HepG2 (cell line): ENCODE data around the gene DLL3. TPM values are rescaled to one million over a fixed set of nuclear protein-coding genes. Genes with fewer than 3 reads are reported as not detected.
A peak's percentile ranks its signal among the peaks of the same experiment; 100 is the strongest.

ENCODE experiments used
- ATAC-seq: fragments of 200-7000 bp; cut with Tn5 transposase; 3 replicates; pipeline ENCODE4 v1.9.1; 2020; ENCODE audit warnings: mild to moderate bottlenecking, moderate library complexity
- BruUV-seq: library from RNA; stranded (reverse); fragments of 400-500 nt; replicated peaks from 2 replicates; lab custom pipeline; 2021; lab: Mats Ljungman, UMichigan
- CTCF ChIA-PET: fragments of 300-600 bp; formaldehyde crosslinking; extraction: SDS; loops from one replicate; lab custom pipeline; 2021; ENCODE audit warnings: low total read pairs, inconsistent platforms, low intra/inter-chr PET ratio; lab: Yijun Ruan, JAX
- POLR2A ChIA-PET: fragments of 350-600 bp; sonication (Branson Sonifier 250); formaldehyde crosslinking; loops from one replicate; lab custom pipeline; 2020; ENCODE audit warnings: antibody characterized with exemption, inconsistent platforms; lab: Yijun Ruan, JAX
- DNase-seq: peaks from one replicate; pipeline ENCODE4 v3.0.0-alpha.2; 2015; ENCODE audit warnings: low spot score
- FAIRE-seq: peaks from 3 replicates; lab custom pipeline; 2011; peaks lifted over from hg19 to GRCh38; lab: Jason Lieb, UNC
- H2AFZ ChIP-seq: one replicate; pipeline ENCODE4 v1.6.1; 2011; ENCODE audit warnings: low read length, inconsistent platforms
- H3K27ac ChIP-seq: fragments of 300-600 bp; 3 replicates; pipeline ENCODE4 v1.8.0; 2011; ENCODE audit warnings: mixed run types, mild to moderate bottlenecking, mixed read lengths, low read length, inconsistent platforms; ENCODE audit not compliant: insufficient read depth; ENCODE audit errors: extremely low read length
- H3K27me3 ChIP-seq, 2 experiments: fragments of 200-600 bp in 1 of 2; 2 replicates in 1 of 2; 3 replicates in 1 of 2; pipeline versions ENCODE4 v1.6.0 to v1.8.0; 2011; ENCODE audit warnings: low read length in 2 of 2, mild to moderate bottlenecking in 2 of 2, moderate library complexity in 2 of 2, inconsistent platforms in 1 of 2; ENCODE audit not compliant: insufficient read depth in 2 of 2, control insufficient read depth in 1 of 2
- H3K36me3 ChIP-seq, 2 experiments: fragments of 200-600 bp in 1 of 2; replicated peaks in 1 of 2; 2 replicates in 1 of 2; 3 replicates in 1 of 2; pipeline versions ENCODE4 v1.5.1 to v1.8.0; 2011; ENCODE audit warnings: low read length in 2 of 2, inconsistent platforms in 1 of 2; ENCODE audit not compliant: insufficient read depth in 2 of 2, control insufficient read depth in 1 of 2
- H3K4me1 ChIP-seq: 2 replicates; pipeline ENCODE4 v1.5.1; 2012; ENCODE audit warnings: low read length, inconsistent platforms; ENCODE audit not compliant: insufficient read depth
- H3K4me2 ChIP-seq: 2 replicates; pipeline ENCODE4 v1.6.0; 2011; ENCODE audit warnings: low read depth, low read length, inconsistent platforms
- H3K4me3 ChIP-seq, 3 experiments: fragments of 200-600 bp in 1 of 3; sonication (generic), shearing (Covaris generic) in 1 of 3; replicated peaks in 1 of 3; 2 replicates each; pipeline ENCODE4 v1.5.1; 2011 to 2016; ENCODE audit warnings: low read length in 3 of 3, inconsistent platforms in 2 of 3, low read depth in 2 of 3, mild to moderate bottlenecking in 2 of 3, control low read depth in 1 of 3, mixed read lengths in 1 of 3; ENCODE audit not compliant: insufficient read depth in 1 of 3
- H3K79me2 ChIP-seq: one replicate; pipeline ENCODE4 v1.6.1; 2011; ENCODE audit warnings: low read length, inconsistent platforms; ENCODE audit not compliant: insufficient read depth
- H3K9ac ChIP-seq: 2 replicates; pipeline ENCODE4 v1.6.0; 2011; ENCODE audit warnings: mild to moderate bottlenecking, low read depth, low read length, inconsistent platforms; ENCODE audit not compliant: insufficient read depth
- H3K9me3 ChIP-seq: 2 replicates; pipeline ENCODE4 v1.5.1; 2012; ENCODE audit warnings: mild to moderate bottlenecking, low read length
- H4K20me1 ChIP-seq: 2 replicates; pipeline ENCODE4 v1.6.0; 2011; ENCODE audit warnings: inconsistent platforms, mild to moderate bottlenecking, low read length, moderate library complexity; ENCODE audit not compliant: insufficient read depth
- CCAR2 ChIP-seq: fragments of 200-400 bp; formaldehyde crosslinking; optimal IDR thresholded peaks from 2 replicates; pipeline ENCODE3; 2018; ENCODE audit warnings: low read depth, mild to moderate bottlenecking, low read length, moderate library complexity
- CTCF ChIP-seq: sonication (generic); formaldehyde crosslinking; IDR thresholded peaks from 2 replicates; pipeline ENCODE4 v1.5.0; 2020; ENCODE audit warnings: mild to moderate bottlenecking, missing genetic modification reagents, moderate library complexity
- GTF2F1 ChIP-seq: fragments of 150-350 bp; IDR thresholded peaks from 2 replicates; pipeline ENCODE4 v1.6.1; 2014; ENCODE audit warnings: low read length
- HES4 ChIP-seq: sonication (generic); formaldehyde crosslinking; IDR thresholded peaks from 2 replicates; pipeline ENCODE4 v1.9.0; 2021; ENCODE audit warnings: mild to moderate bottlenecking, missing genetic modification reagents, borderline replicate concordance
- HMG20B ChIP-seq: conservative IDR thresholded peaks from 2 replicates; pipeline ENCODE4 v1.6.1; 2016; ENCODE audit warnings: missing genetic modification reagents, missing compliant biosample characterization
- KAT2B ChIP-seq: fragments of 150-350 bp; IDR thresholded peaks from 2 replicates; pipeline ENCODE4 v1.6.1; 2014; ENCODE audit warnings: low read depth, low read length, borderline replicate concordance
- KLF15 ChIP-seq: sonication (generic); formaldehyde crosslinking; IDR thresholded peaks from 2 replicates; pipeline ENCODE4 v1.8.1; 2023; ENCODE audit warnings: borderline replicate concordance, mild to moderate bottlenecking, inconsistent platforms, missing genetic modification reagents, mixed read lengths
- MBD4 ChIP-seq: IDR thresholded peaks from 2 replicates; pipeline ENCODE4 v1.6.1; 2012; ENCODE audit warnings: low read length, inconsistent platforms, borderline replicate concordance
- TARDBP ChIP-seq: sonication (generic); formaldehyde crosslinking; IDR thresholded peaks from 2 replicates; pipeline ENCODE4 v1.8.0; 2022; ENCODE audit warnings: mild to moderate bottlenecking, missing genetic modification reagents
- ZIK1 ChIP-seq: sonication (generic); formaldehyde crosslinking; IDR thresholded peaks from 2 replicates; pipeline ENCODE4 v1.5.0; 2020; ENCODE audit warnings: mild to moderate bottlenecking, low read depth, missing genetic modification reagents, borderline replicate concordance
- ZKSCAN8 ChIP-seq: IDR thresholded peaks from 2 replicates; pipeline ENCODE4 v1.6.1; 2016; ENCODE audit warnings: borderline replicate concordance, missing genetic modification reagents, missing compliant biosample characterization
- ZNF563 ChIP-seq: sonication (generic); formaldehyde crosslinking; IDR thresholded peaks from 2 replicates; pipeline ENCODE4 v1.8.0; 2022; ENCODE audit warnings: mild to moderate bottlenecking, moderate library complexity, missing genetic modification reagents
- WGBS: methylation state at CpG from one replicate; pipeline ENCODE4 v1.1.6; 2017; ENCODE audit warnings: low lambda C conversion rate; 5-methylcytosine and 5-hydroxymethylcytosine counted together
- in situ Hi-C: cut with HindIII; loops from 2 replicates; pipeline ENCODE4 v1.10.0; 2017; ENCODE audit warnings: low pct_unique_long_range_greater_than_20kb; ENCODE audit not compliant: extremely low pct_ligation_motif_present
- intact Hi-C: fragments of 100-400 bp; cut with micrococcal nuclease; formaldehyde crosslinking; loops from one replicate; pipeline ENCODE4 v1.10.0; 2022; ENCODE audit not compliant: unreplicated experiment
- polyA plus RNA-seq, 8 experiments: library from polyadenylated mRNA; depleted of rRNA in 3 of 8; stranded (reverse) in 7 of 8; unstranded in 1 of 8; fragments of >200 nt; fragmentation: Illumina TruSeq in 4 of 8; extraction: Trizol in 4 of 8; gene quantifications; 2 replicates each; pipeline versions ENCODE4 v1.2.1 to v1.2.3, GENCODE V29; 2011 to 2016; ENCODE audit warnings: low read depth in 4 of 8, missing spikeins in 1 of 8, mixed read lengths in 1 of 8; ENCODE audit not compliant: insufficient read depth in 1 of 8
- total RNA-seq, 5 experiments: library from RNA; depleted of rRNA; stranded (reverse); fragments of >200 nt; fragmentation: Illumina TruSeq; extraction: Trizol; gene quantifications; 2 replicates each; pipeline ENCODE4 v1.2.3, GENCODE V29; 2016; ENCODE audit warnings: low read depth in 1 of 5
- TF ChIP-seq, protein P1 (sequence below): sonication (generic); formaldehyde crosslinking; IDR thresholded peaks from 2 replicates; pipeline ENCODE4 v1.4.0; 2020; ENCODE audit warnings: missing genetic modification reagents
- TF ChIP-seq, protein P2 (sequence below): sonication (generic); formaldehyde crosslinking; IDR thresholded peaks from 2 replicates; pipeline ENCODE4 v1.8.0; 2022; ENCODE audit warnings: mild to moderate bottlenecking, missing genetic modification reagents, moderate library complexity

Gene DLL3
- total and polyA plus RNA-seq, 2 of the 13 experiments (the other 11 are each of a cell fraction or from before 2014, with no cell fraction given), result 0.35 to 0.55 TPM

DNA sequence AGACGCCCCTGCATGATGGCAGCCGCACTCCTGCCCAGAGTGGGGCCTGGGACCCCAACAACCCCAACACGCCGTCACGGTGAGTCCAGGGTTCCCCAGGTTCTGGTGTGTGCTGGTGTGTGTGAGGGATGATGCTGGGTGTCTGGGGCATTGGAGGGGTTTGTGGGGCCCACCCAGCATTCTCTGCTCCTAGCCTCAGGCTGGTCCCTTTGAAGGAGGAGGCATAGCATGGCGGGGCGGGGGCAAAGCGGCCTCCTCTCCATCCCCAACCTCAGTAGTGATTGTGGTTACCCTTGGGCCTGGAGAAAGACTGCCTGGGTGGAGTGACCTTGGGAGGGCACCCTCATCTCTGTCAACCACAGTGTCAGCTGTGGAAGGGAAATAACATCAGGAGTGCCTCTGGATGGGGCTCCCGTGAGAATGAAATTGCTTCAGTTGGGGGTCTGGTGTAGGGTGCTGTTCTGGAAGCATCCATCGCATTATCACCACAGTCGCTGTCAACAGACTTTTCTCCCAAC, 25.2 kb upstream of the DLL3 start (continued):
- TF ChIP-seq, protein P1, sequence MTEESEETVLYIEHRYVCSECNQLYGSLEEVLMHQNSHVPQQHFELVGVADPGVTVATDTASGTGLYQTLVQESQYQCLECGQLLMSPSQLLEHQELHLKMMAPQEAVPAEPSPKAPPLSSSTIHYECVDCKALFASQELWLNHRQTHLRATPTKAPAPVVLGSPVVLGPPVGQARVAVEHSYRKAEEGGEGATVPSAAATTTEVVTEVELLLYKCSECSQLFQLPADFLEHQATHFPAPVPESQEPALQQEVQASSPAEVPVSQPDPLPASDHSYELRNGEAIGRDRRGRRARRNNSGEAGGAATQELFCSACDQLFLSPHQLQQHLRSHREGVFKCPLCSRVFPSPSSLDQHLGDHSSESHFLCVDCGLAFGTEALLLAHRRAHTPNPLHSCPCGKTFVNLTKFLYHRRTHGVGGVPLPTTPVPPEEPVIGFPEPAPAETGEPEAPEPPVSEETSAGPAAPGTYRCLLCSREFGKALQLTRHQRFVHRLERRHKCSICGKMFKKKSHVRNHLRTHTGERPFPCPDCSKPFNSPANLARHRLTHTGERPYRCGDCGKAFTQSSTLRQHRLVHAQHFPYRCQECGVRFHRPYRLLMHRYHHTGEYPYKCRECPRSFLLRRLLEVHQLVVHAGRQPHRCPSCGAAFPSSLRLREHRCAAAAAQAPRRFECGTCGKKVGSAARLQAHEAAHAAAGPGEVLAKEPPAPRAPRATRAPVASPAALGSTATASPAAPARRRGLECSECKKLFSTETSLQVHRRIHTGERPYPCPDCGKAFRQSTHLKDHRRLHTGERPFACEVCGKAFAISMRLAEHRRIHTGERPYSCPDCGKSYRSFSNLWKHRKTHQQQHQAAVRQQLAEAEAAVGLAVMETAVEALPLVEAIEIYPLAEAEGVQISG (CRISPR knock-in tag), result no peak
- no peak for TF ChIP-seq MBD4

GRCh38 chr19:39474139-39474620, 24.6 kb upstream of the DLL3 start:
- Histone ChIP-seq H3K4me3 (no peak overlapping the region), H2AFZ (no peak overlapping the region), H3K27me3 (no peaks in the 10 kb centered on the region; a peak in 1 of 5 replicates), H3K4me2 (no peak overlapping the region), H3K27ac (no peak overlapping the region), H3K79me2 (no peaks in the 10 kb centered on the region), H3K9me3 (no peaks in the 10 kb centered on the region), H3K9ac (no peak overlapping the region), H3K36me3 (peaks cover 34 to 68% of the 10 kb centered on the region in 2 experiments), H3K4me1 (no peaks in the 10 kb centered on the region), H4K20me1 (no peaks in the 10 kb centered on the region)
- intact Hi-C loops (loop anchor here (1.0 kb wide), 1 partner anchor 58 kb away; the partner anchor contains the start of gene EID2B), in situ Hi-C loops (no loop called here)
- no TSS peak for BruUV-seq
- WGBS, result 81% methylated on average over 6 of the region's 9 CpGs
- DNase-seq (peak; percentile 30), FAIRE-seq (no peak), ATAC-seq (peak; percentile 87)
- ChIA-PET POLR2A (interaction anchor here (0.9 to 1.2 kb wide), 2 partner anchors 38 to 62 kb away, joined by 3 read pairs; partner anchors contain the start of genes PLEKHG2 and RPS16), CTCF (interaction anchor here (0.8 to 2.9 kb wide), 3 partner anchors 29 to 66 kb away, joined by 3 to 20 read pairs (median 3); partner anchors contain the start of genes EID2 and EID2B)
- no peak for TF ChIP-seq GTF2F1
- no peak for TF ChIP-seq KLF15
- TF ChIP-seq TARDBP, result no peak
- TF ChIP-seq, protein P2, sequence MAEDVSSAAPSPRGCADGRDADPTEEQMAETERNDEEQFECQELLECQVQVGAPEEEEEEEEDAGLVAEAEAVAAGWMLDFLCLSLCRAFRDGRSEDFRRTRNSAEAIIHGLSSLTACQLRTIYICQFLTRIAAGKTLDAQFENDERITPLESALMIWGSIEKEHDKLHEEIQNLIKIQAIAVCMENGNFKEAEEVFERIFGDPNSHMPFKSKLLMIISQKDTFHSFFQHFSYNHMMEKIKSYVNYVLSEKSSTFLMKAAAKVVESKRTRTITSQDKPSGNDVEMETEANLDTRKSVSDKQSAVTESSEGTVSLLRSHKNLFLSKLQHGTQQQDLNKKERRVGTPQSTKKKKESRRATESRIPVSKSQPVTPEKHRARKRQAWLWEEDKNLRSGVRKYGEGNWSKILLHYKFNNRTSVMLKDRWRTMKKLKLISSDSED, result no peak
- TF ChIP-seq ZIK1, result no peak
- TF ChIP-seq ZKSCAN8 (CRISPR knock-in tag), result no peak
- no peak for TF ChIP-seq KAT2B
- TF ChIP-seq HES4 (CRISPR knock-in tag), result no peak
- no peak for TF ChIP-seq HMG20B (CRISPR knock-in tag)
- TF ChIP-seq CTCF (CRISPR knock-in tag), result peak; percentile 90
- TF ChIP-seq ZNF563 (CRISPR knock-in tag), result no peak
- no peak for TF ChIP-seq CCAR2
